ENCODE data around the gene SH2D3C. TPM values are rescaled to one million over a fixed set of nuclear protein-coding genes. Genes with fewer than 3 reads are reported as not detected.

SH2D3C gene
- total and polyA plus RNA-seq, 2 of the 8 experiments (the other 6 are each of a cell fraction or from before 2014, with no cell fraction given), result 6.4 to 8.1 TPM

- TF ChIP-seq, protein P1, sequence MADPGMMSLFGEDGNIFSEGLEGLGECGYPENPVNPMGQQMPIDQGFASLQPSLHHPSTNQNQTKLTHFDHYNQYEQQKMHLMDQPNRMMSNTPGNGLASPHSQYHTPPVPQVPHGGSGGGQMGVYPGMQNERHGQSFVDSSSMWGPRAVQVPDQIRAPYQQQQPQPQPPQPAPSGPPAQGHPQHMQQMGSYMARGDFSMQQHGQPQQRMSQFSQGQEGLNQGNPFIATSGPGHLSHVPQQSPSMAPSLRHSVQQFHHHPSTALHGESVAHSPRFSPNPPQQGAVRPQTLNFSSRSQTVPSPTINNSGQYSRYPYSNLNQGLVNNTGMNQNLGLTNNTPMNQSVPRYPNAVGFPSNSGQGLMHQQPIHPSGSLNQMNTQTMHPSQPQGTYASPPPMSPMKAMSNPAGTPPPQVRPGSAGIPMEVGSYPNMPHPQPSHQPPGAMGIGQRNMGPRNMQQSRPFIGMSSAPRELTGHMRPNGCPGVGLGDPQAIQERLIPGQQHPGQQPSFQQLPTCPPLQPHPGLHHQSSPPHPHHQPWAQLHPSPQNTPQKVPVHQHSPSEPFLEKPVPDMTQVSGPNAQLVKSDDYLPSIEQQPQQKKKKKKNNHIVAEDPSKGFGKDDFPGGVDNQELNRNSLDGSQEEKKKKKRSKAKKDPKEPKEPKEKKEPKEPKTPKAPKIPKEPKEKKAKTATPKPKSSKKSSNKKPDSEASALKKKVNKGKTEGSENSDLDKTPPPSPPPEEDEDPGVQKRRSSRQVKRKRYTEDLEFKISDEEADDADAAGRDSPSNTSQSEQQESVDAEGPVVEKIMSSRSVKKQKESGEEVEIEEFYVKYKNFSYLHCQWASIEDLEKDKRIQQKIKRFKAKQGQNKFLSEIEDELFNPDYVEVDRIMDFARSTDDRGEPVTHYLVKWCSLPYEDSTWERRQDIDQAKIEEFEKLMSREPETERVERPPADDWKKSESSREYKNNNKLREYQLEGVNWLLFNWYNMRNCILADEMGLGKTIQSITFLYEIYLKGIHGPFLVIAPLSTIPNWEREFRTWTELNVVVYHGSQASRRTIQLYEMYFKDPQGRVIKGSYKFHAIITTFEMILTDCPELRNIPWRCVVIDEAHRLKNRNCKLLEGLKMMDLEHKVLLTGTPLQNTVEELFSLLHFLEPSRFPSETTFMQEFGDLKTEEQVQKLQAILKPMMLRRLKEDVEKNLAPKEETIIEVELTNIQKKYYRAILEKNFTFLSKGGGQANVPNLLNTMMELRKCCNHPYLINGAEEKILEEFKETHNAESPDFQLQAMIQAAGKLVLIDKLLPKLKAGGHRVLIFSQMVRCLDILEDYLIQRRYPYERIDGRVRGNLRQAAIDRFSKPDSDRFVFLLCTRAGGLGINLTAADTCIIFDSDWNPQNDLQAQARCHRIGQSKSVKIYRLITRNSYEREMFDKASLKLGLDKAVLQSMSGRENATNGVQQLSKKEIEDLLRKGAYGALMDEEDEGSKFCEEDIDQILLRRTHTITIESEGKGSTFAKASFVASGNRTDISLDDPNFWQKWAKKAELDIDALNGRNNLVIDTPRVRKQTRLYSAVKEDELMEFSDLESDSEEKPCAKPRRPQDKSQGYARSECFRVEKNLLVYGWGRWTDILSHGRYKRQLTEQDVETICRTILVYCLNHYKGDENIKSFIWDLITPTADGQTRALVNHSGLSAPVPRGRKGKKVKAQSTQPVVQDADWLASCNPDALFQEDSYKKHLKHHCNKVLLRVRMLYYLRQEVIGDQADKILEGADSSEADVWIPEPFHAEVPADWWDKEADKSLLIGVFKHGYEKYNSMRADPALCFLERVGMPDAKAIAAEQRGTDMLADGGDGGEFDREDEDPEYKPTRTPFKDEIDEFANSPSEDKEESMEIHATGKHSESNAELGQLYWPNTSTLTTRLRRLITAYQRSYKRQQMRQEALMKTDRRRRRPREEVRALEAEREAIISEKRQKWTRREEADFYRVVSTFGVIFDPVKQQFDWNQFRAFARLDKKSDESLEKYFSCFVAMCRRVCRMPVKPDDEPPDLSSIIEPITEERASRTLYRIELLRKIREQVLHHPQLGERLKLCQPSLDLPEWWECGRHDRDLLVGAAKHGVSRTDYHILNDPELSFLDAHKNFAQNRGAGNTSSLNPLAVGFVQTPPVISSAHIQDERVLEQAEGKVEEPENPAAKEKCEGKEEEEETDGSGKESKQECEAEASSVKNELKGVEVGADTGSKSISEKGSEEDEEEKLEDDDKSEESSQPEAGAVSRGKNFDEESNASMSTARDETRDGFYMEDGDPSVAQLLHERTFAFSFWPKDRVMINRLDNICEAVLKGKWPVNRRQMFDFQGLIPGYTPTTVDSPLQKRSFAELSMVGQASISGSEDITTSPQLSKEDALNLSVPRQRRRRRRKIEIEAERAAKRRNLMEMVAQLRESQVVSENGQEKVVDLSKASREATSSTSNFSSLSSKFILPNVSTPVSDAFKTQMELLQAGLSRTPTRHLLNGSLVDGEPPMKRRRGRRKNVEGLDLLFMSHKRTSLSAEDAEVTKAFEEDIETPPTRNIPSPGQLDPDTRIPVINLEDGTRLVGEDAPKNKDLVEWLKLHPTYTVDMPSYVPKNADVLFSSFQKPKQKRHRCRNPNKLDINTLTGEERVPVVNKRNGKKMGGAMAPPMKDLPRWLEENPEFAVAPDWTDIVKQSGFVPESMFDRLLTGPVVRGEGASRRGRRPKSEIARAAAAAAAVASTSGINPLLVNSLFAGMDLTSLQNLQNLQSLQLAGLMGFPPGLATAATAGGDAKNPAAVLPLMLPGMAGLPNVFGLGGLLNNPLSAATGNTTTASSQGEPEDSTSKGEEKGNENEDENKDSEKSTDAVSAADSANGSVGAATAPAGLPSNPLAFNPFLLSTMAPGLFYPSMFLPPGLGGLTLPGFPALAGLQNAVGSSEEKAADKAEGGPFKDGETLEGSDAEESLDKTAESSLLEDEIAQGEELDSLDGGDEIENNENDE (IDR thresholded peaks at IDR 0.05; ENCODE audit: insufficient replicate concordance, low read length), result no peak
- no peak for TF ChIP-seq TBP (IDR thresholded peaks at IDR 0.05; ENCODE audit: low read depth, low read length)
- no peak for TF ChIP-seq POLR2AphosphoS5 (IDR thresholded peaks at IDR 0.05; ENCODE audit: low read depth, low read length)
- TF ChIP-seq PHF8 (conservative IDR thresholded peaks at IDR 0.05; ENCODE audit: low read depth, low read length), result no peak
- no peak for TF ChIP-seq NANOG (IDR thresholded peaks at IDR 0.05; ENCODE audit: insufficient read depth, low read depth, low read length, poor library complexity, severe bottlenecking)
- TF ChIP-seq TAF1 (IDR thresholded peaks at IDR 0.05; ENCODE audit: low read depth, low read length), result no peak
- TF ChIP-seq RAD21 (IDR thresholded peaks at IDR 0.05 in 1 of 2, conservative IDR thresholded peaks at IDR 0.05 in 1 of 2; ENCODE audit: low read depth in 2 of 2, low read length in 2 of 2), result no peak
- TF ChIP-seq EP300 (IDR thresholded peaks at IDR 0.05; ENCODE audit: borderline replicate concordance in 1 of 2, low read depth in 2 of 2, low read length in 2 of 2), result no peak
- no peak for TF ChIP-seq CREB1 (IDR thresholded peaks at IDR 0.05)
These were observed 57.6 kb downstream of the SH2D3C start (continued) for GRCh38 chr9:127720865-127721227.
